SK-N-MC (cell line): ENCODE measurements around the gene PDZRN3.

Source experiments
- EZH2 ChIP-seq: fragments of 200-600 bp; sonication (generic); IDR thresholded peaks from one replicate; pipeline ENCODE4 v1.6.1; 2017; ENCODE audit warnings: antibody characterized with exemption
- FOXP2 ChIP-seq: optimal IDR thresholded peaks from 2 replicates; pipeline ENCODE3; 2011; ENCODE audit warnings: mild to moderate bottlenecking, moderate library complexity; ENCODE audit not compliant: insufficient read depth; ENCODE audit errors: extremely low read length, control extremely low read depth
- POLR2AphosphoS5 ChIP-seq: IDR thresholded peaks from 2 replicates; pipeline ENCODE4 v1.6.1; 2012; ENCODE audit warnings: mild to moderate bottlenecking, low read depth, low read length, borderline replicate concordance

DNA sequence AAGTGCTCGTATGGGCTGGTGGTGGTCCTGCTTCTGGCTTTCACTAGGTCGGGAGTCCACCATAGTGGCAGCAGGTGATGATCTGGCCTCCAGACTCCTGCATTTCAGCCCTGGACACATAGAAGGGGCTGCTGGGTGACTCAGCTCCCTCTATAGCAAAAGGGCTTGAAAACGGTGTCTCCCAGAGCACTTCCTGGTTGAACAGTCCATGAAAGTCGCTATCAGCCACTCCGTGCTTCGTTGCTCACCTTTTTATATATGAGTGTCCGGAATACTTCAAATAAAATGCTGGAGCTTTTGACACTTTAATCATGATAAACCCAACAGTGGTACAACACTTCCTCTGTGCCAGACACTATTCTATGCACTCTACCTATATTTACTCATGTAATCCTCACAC is 213.2 kb downstream of the PDZRN3 start:
- no peak for TF ChIP-seq EZH2
- no peak for TF ChIP-seq POLR2AphosphoS5
- no peak for TF ChIP-seq FOXP2
